CD4-positive, alpha-beta memory T cell (primary cell): ENCODE measurements around the gene PRRC2B. TPM values are rescaled to one million over a fixed set of nuclear protein-coding genes. Genes with fewer than 3 reads are reported as not detected.
"Not testable (repeated sequence)": the region's sequence is repeated elsewhere in the genome, so short reads cannot be mapped to it uniquely, and the experiment has no call there.

Experiments used
- CTCF ChIA-PET: fragments of 350-600 bp; sonication (Branson Sonifier 250); formaldehyde crosslinking; loops from one replicate; lab custom pipeline; 2021; ENCODE audit warnings: inconsistent platforms; ENCODE audit not compliant: partially characterized antibody; lab: Charles Lee
- POLR2A ChIA-PET: fragments of 350-600 bp; sonication (Branson Sonifier 250); formaldehyde crosslinking; loops from one replicate; lab custom pipeline; 2021; ENCODE audit not compliant: partially characterized antibody; lab: Charles Lee
- DNase-seq, 5 donors: peaks; one replicate each; pipeline versions ENCODE4 v3.0.0 to v3.0.0-alpha.2; 2020 to 2022; ENCODE audit warnings: mixed read lengths in 1 of 5
- H3K27ac ChIP-seq: one replicate; pipeline ENCODE4 v1.7.0; 2013; ENCODE audit warnings: low read depth, low read length
- H3K27me3 ChIP-seq: 2 replicates; pipeline ENCODE4 v1.7.0; 2013; ENCODE audit warnings: mild to moderate bottlenecking, low read length, moderate library complexity; ENCODE audit not compliant: insufficient read depth
- H3K36me3 ChIP-seq: 2 replicates; pipeline ENCODE4 v1.7.0; 2013; ENCODE audit warnings: mild to moderate bottlenecking, low read length, moderate library complexity; ENCODE audit not compliant: insufficient read depth
- H3K4me1 ChIP-seq: 2 replicates; pipeline ENCODE4 v1.7.0; 2013; ENCODE audit warnings: mild to moderate bottlenecking, low read length, moderate library complexity; ENCODE audit not compliant: insufficient read depth
- H3K4me3 ChIP-seq, 2 donors: one replicate each; pipeline ENCODE4 v1.7.0; 2013; ENCODE audit warnings: low read length in 2 of 2, mild to moderate bottlenecking in 1 of 2
- H3K9me3 ChIP-seq, 2 donors: one replicate each; pipeline ENCODE4 v1.7.0; 2013; ENCODE audit warnings: low read length in 2 of 2, control low read depth in 1 of 2; ENCODE audit not compliant: control insufficient read depth in 1 of 2
- H3K27ac Mint-ChIP-seq, 7 donors: one replicate each; pipeline ENCODE4 v1.8.0; 2020 to 2021; ENCODE audit warnings: mixed read lengths in 7 of 7, mild to moderate bottlenecking in 6 of 7, inconsistent platforms in 3 of 7, moderate library complexity in 3 of 7
- H3K27me3 Mint-ChIP-seq, 2 donors: one replicate each; pipeline ENCODE4 v1.8.0; 2020 to 2021; ENCODE audit warnings: mixed read lengths in 2 of 2
- H3K36me3 Mint-ChIP-seq, 2 donors: one replicate each; pipeline ENCODE4 v1.8.0; 2020 to 2021; ENCODE audit warnings: mixed read lengths in 2 of 2, inconsistent platforms in 1 of 2, mild to moderate bottlenecking in 1 of 2
- H3K4me1 Mint-ChIP-seq, 4 donors: one replicate each; pipeline ENCODE4 v1.8.0; 2020 to 2021; ENCODE audit warnings: mixed read lengths in 4 of 4, mild to moderate bottlenecking in 1 of 4
- H3K4me3 Mint-ChIP-seq, 8 donors: one replicate each; pipeline ENCODE4 v1.8.0; 2020 to 2021; ENCODE audit warnings: mixed read lengths in 8 of 8, mild to moderate bottlenecking in 7 of 8, moderate library complexity in 6 of 8, inconsistent platforms in 3 of 8
- H3K9me3 Mint-ChIP-seq, 8 donors: one replicate each; pipeline ENCODE4 v1.8.0; 2020 to 2021; ENCODE audit warnings: mixed read lengths in 8 of 8, mild to moderate bottlenecking in 5 of 8, inconsistent platforms in 3 of 8, moderate library complexity in 1 of 8
- intact Hi-C: fragments of 100-400 bp; cut with micrococcal nuclease; formaldehyde crosslinking; loops from one replicate; pipeline ENCODE4 v1.15.1; 2023
- polyA plus RNA-seq, 2 donors: library from polyadenylated mRNA; unstranded; fragments of 300-500 nt; fragmentation: Illumina TruSeq; gene quantifications; one replicate each; pipeline ENCODE4 v1.2.3, GENCODE V29; 2021
- total RNA-seq, 2 experiments: library from RNA; stranded (reverse); gene quantifications; one replicate each; pipeline ENCODE4 v1.2.3, GENCODE V29; 2021

PRRC2B gene
- total and polyA plus RNA-seq, 4 experiments from 2014 or later, result 2.7 to 343 (median 191) TPM

- no peak for DNase-seq
- ChIA-PET CTCF (no interaction called here), POLR2A (interaction anchor here (1.6 kb wide), 1 partner anchor 28 kb away, joined by 3 read pairs; no protein-coding TSS in a partner anchor)
- Mint-ChIP-seq H3K4me3 (no peak overlapping the region), H3K4me1 (peaks cover 0 to 7% (median under 1%) of the 10 kb centered on the region in 4 donors), H3K9me3 (peaks cover 0 to 2% (median 0%) of the 10 kb centered on the region in 8 donors), H3K27me3 (no peaks in the 10 kb centered on the region), H3K36me3 (peaks cover 49 to 61% of the 10 kb centered on the region in 2 donors), H3K27ac (peak overlapping the region in 2 of 7 donors; percentile 43 to 89)
- H3K4me1 ChIP-seq, result no peaks in the 10 kb centered on the region
- H3K27me3 ChIP-seq, result no peaks in the 10 kb centered on the region
- H3K4me3 ChIP-seq, result no peak overlapping the region
- no peaks in the 10 kb centered on the region for H3K9me3 ChIP-seq
- intact Hi-C loops, result no loop called here
- H3K27ac ChIP-seq, result no peak overlapping the region
- H3K36me3 ChIP-seq, result peaks cover 67% of the 10 kb centered on the region
Measured at GRCh38 chr9:131511416-131511815, 117.5 kb downstream of the PRRC2B start.

- H3K4me1 Mint-ChIP-seq, result peaks cover 0 to 6% (median 0%) of the 10 kb centered on the region in 4 donors
- Histone ChIP-seq H3K36me3 (peaks cover 72% of the 10 kb centered on the region), H3K27me3 (no peaks in the 10 kb centered on the region), H3K4me3 (no peak overlapping the region), H3K9me3 (no peaks in the 10 kb centered on the region), H3K4me1 (no peaks in the 10 kb centered on the region), H3K27ac (no peak overlapping the region)
- peak overlapping the region in 1 of 7 donors; percentile 89 for H3K27ac Mint-ChIP-seq
- no peaks in the 10 kb centered on the region for H3K27me3 Mint-ChIP-seq
- ChIA-PET CTCF (no interaction called here), POLR2A (interaction anchor here (1.1 to 1.6 kb wide), 2 partner anchors 8 to 27 kb away, joined by 3 to 4 read pairs; no protein-coding TSS in a partner anchor)
- peak in 1 of 5 donors; percentile 5 for DNase-seq
- peaks cover 0 to 2% (median 0%) of the 10 kb centered on the region in 8 donors for H3K9me3 Mint-ChIP-seq
- H3K4me3 Mint-ChIP-seq, result no peak overlapping the region
- H3K36me3 Mint-ChIP-seq, result peaks cover 47 to 60% of the 10 kb centered on the region in 2 donors
- intact Hi-C loops, result no loop called here
Measured at GRCh38 chr9:131511880-131512279, 118.0 kb downstream of the PRRC2B start.

GRCh38 chr9:131513177-131513576 lies 119.3 kb downstream of the PRRC2B start:
- no peak overlapping the region for H3K4me3 ChIP-seq
- intact Hi-C loops, result no loop called here
- peaks cover 82% of the 10 kb centered on the region for H3K36me3 ChIP-seq
- H3K27ac Mint-ChIP-seq, result peak overlapping the region in 1 of 7 donors; percentile 17
- no peak overlapping the region for H3K4me3 Mint-ChIP-seq
- no peaks in the 10 kb centered on the region for H3K4me1 ChIP-seq
- H3K27me3 Mint-ChIP-seq, result no peaks in the 10 kb centered on the region
- H3K27me3 ChIP-seq, result no peaks in the 10 kb centered on the region
- POLR2A ChIA-PET, result interaction anchor here (1.0 kb wide), 1 partner anchor 12 kb away, joined by 5 read pairs; no protein-coding TSS in a partner anchor
- DNase-seq, result peak in 1 of 5 donors; percentile 2
- CTCF ChIA-PET, result interaction anchor here (0.6 kb wide), 1 partner anchor 868 kb away, joined by 3 read pairs; no protein-coding TSS in a partner anchor
- no peaks in the 10 kb centered on the region for H3K9me3 ChIP-seq
- no peak overlapping the region for H3K27ac ChIP-seq
- H3K9me3 Mint-ChIP-seq, result peaks cover 0 to 2% (median 0%) of the 10 kb centered on the region in 8 donors
- H3K4me1 Mint-ChIP-seq, result peaks cover 0 to 6% (median 0%) of the 10 kb centered on the region in 4 donors
- peaks cover 47 to 64% of the 10 kb centered on the region in 2 donors for H3K36me3 Mint-ChIP-seq

DNA sequence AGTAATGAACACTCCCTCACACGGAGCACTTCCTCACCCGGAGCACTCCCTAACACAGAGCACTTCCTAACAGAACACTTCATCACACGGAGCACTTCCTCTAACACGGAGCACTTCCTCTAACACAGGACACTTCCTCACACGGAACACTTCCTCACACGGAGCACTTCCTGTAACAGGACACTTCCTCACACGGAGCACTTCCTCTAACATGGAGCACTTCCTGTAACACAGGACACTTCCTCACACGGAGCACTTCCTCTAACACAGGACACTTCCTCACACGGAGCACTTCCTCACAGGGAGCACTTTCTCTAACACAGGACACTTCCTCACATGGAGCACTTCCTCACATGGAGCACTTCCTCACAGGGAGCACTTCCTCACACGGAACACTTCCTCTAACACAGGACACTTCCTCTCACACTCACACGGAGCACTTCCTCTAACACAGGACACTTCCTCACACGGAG lies 121.7 kb downstream of the PRRC2B start:
- H3K36me3 Mint-ChIP-seq, result peaks cover 46 to 70% of the 10 kb centered on the region in 2 donors
- H3K4me3 ChIP-seq, H3K27ac Mint-ChIP-seq, H3K4me1 Mint-ChIP-seq, H3K9me3 Mint-ChIP-seq, CTCF ChIA-PET, intact Hi-C loops, POLR2A ChIA-PET, H3K9me3 ChIP-seq, H3K4me1 ChIP-seq, H3K27ac ChIP-seq, H3K4me3 Mint-ChIP-seq, H3K27me3 ChIP-seq, H3K27me3 Mint-ChIP-seq: not testable (repeated sequence)
- DNase-seq, result peak in 1 of 5 donors; percentile 15
- peaks cover 90% of the 10 kb centered on the region for H3K36me3 ChIP-seq

GRCh38 chr9:131516100-131516499 lies 122.2 kb downstream of the PRRC2B start:
- peaks cover 42 to 66% of the 10 kb centered on the region in 2 donors for H3K36me3 Mint-ChIP-seq
- POLR2A ChIA-PET, result no interaction called here

DNA sequence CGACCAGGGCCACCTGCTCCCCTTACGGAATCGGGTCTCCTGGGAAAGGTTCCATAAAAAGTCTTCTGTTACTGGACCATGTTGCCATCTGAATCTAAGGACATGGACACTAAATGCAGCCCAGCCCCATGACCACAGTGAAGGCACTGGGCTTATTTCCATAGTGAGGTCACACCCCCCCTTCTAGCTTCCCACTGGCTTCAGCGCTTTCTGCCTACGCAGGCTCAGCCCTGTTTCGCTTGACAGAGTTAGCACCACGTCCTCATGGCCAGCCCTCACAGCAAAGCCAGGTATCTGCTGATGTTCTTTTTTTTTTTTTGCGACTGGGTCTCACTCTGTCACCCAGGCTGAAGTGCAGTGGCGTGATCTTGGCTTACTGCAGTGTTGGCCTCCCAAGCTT lies 123.0 kb downstream of the PRRC2B start:
- Histone ChIP-seq H3K36me3 (peaks cover 89% of the 10 kb centered on the region), H3K9me3 (no peaks in the 10 kb centered on the region), H3K4me1 (no peaks in the 10 kb centered on the region), H3K4me3 (no peak overlapping the region), H3K27me3 (no peaks in the 10 kb centered on the region), H3K27ac (no peak overlapping the region)
- H3K27ac Mint-ChIP-seq, result peak overlapping the region in 1 of 7 donors; percentile 10
- intact Hi-C loops, result no loop called here
- H3K36me3 Mint-ChIP-seq, result peaks cover 37 to 68% of the 10 kb centered on the region in 2 donors
- H3K9me3 Mint-ChIP-seq, result peaks cover 0 to 2% (median 0%) of the 10 kb centered on the region in 8 donors
- peaks cover 0 to 1% (median 0%) of the 10 kb centered on the region in 4 donors for H3K4me1 Mint-ChIP-seq
- ChIA-PET CTCF (interaction anchor here (1.6 kb wide), 1 partner anchor 16 kb away, joined by 3 read pairs; no protein-coding TSS in a partner anchor), POLR2A (no interaction called here)
- H3K27me3 Mint-ChIP-seq, result no peaks in the 10 kb centered on the region
- H3K4me3 Mint-ChIP-seq, result no peak overlapping the region
- no peak for DNase-seq

More at GRCh38 chr9:131516100-131516499, 122.2 kb downstream of the PRRC2B start:
- H3K4me1 Mint-ChIP-seq, result peaks cover 0 to 3% (median 0%) of the 10 kb centered on the region in 4 donors
- H3K4me3 ChIP-seq, result no peak overlapping the region
- no peaks in the 10 kb centered on the region for H3K9me3 ChIP-seq
- intact Hi-C loops, result no loop called here
- H3K27ac ChIP-seq, result no peak overlapping the region
- H3K9me3 Mint-ChIP-seq, result peaks cover 0 to 2% (median 0%) of the 10 kb centered on the region in 8 donors
- no peak overlapping the region for H3K4me3 Mint-ChIP-seq
- no peak for DNase-seq
- no peaks in the 10 kb centered on the region for H3K4me1 ChIP-seq
- CTCF ChIA-PET, result no interaction called here
- peaks cover 87% of the 10 kb centered on the region for H3K36me3 ChIP-seq
- H3K27me3 ChIP-seq, result no peaks in the 10 kb centered on the region
- no peaks in the 10 kb centered on the region for H3K27me3 Mint-ChIP-seq
- no peak overlapping the region for H3K27ac Mint-ChIP-seq

- H3K27me3 Mint-ChIP-seq, result no peaks in the 10 kb centered on the region
- Histone ChIP-seq H3K4me1 (no peaks in the 10 kb centered on the region), H3K27me3 (no peaks in the 10 kb centered on the region), H3K9me3 (no peaks in the 10 kb centered on the region), H3K4me3 (no peak overlapping the region), H3K27ac (no peak overlapping the region), H3K36me3 (peaks cover 88% of the 10 kb centered on the region)
- intact Hi-C loops, result no loop called here
- H3K9me3 Mint-ChIP-seq, result peaks cover 0 to 2% (median 0%) of the 10 kb centered on the region in 8 donors
- no peak overlapping the region for H3K4me3 Mint-ChIP-seq
- no peak for DNase-seq
- H3K4me1 Mint-ChIP-seq, result peaks cover 0 to 1% (median 0%) of the 10 kb centered on the region in 4 donors
- CTCF ChIA-PET, result interaction anchor here (1.6 kb wide), 1 partner anchor 17 kb away, joined by 3 read pairs; no protein-coding TSS in a partner anchor
- peak overlapping the region in 2 of 7 donors; percentile 29 to 70 for H3K27ac Mint-ChIP-seq
- POLR2A ChIA-PET, result interaction anchor here (1.3 kb wide), 1 partner anchor 14 kb away, joined by 6 read pairs; no protein-coding TSS in a partner anchor
- H3K36me3 Mint-ChIP-seq, result peaks cover 32 to 67% of the 10 kb centered on the region in 2 donors
Measured at GRCh38 chr9:131517761-131518190, 123.9 kb downstream of the PRRC2B start.
